HepG2 (cell line): ENCODE data around the gene AKAP12. TPM values are rescaled to one million over a fixed set of nuclear protein-coding genes. Genes with fewer than 3 reads are reported as not detected.
A peak's percentile ranks its signal among the peaks of the same experiment; 100 is the strongest.

Source experiments
- HOXA7 ChIP-seq: sonication (generic); formaldehyde crosslinking; IDR thresholded peaks from 2 replicates; pipeline ENCODE4 v1.8.1; 2022; ENCODE audit warnings: mild to moderate bottlenecking, missing genetic modification reagents, moderate library complexity
- KDM2A ChIP-seq: sonication (generic); formaldehyde crosslinking; IDR thresholded peaks from 2 replicates; pipeline ENCODE4 v1.4.0; 2020; ENCODE audit warnings: low read depth, missing genetic modification reagents, borderline replicate concordance
- KMT2A ChIP-seq: sonication (generic); formaldehyde crosslinking; IDR thresholded peaks from 2 replicates; pipeline ENCODE4 v1.4.0; 2020; ENCODE audit warnings: missing genetic modification reagents
- MXI1 ChIP-seq: IDR thresholded peaks from 3 replicates; pipeline ENCODE4 v1.6.1; 2012; ENCODE audit warnings: low read depth, low read length, inconsistent platforms, borderline replicate concordance
- NFIB ChIP-seq: sonication (generic); formaldehyde crosslinking; IDR thresholded peaks from 2 replicates; pipeline ENCODE4 v1.9.0; 2021; ENCODE audit warnings: missing genetic modification reagents, mild to moderate bottlenecking, borderline replicate concordance
- PHF20 ChIP-seq: sonication (generic); formaldehyde crosslinking; IDR thresholded peaks from 2 replicates; pipeline ENCODE4 v1.5.0; 2020; ENCODE audit warnings: mild to moderate bottlenecking, missing genetic modification reagents
- RNF2 ChIP-seq: fragments of 450-650 bp; conservative IDR thresholded peaks from 2 replicates; pipeline ENCODE4 v1.6.1; 2016; ENCODE audit warnings: low read depth
- ZBTB39 ChIP-seq: sonication (generic); formaldehyde crosslinking; IDR thresholded peaks from 2 replicates; pipeline ENCODE4 v1.5.0; 2020; ENCODE audit warnings: missing genetic modification reagents
- ZNF343 ChIP-seq: sonication (generic); formaldehyde crosslinking; IDR thresholded peaks from 2 replicates; pipeline ENCODE4 v1.4.0; 2020; ENCODE audit warnings: mild to moderate bottlenecking, missing genetic modification reagents
- ZNF441 ChIP-seq: sonication (generic); formaldehyde crosslinking; IDR thresholded peaks from 2 replicates; pipeline ENCODE4 v1.7.0; 2021; ENCODE audit warnings: missing genetic modification reagents, borderline replicate concordance
- ZNF761 ChIP-seq: sonication (generic); formaldehyde crosslinking; conservative IDR thresholded peaks from 2 replicates; pipeline ENCODE4 v1.4.0; 2020; ENCODE audit warnings: mild to moderate bottlenecking, missing genetic modification reagents
- ZNF768 ChIP-seq: sonication (generic); formaldehyde crosslinking; IDR thresholded peaks from 2 replicates; pipeline ENCODE4 v1.4.0; 2020; ENCODE audit warnings: missing genetic modification reagents
- ZNF782 ChIP-seq: sonication (generic); formaldehyde crosslinking; IDR thresholded peaks from 2 replicates; pipeline ENCODE4 v1.4.0; 2020; ENCODE audit warnings: missing genetic modification reagents, mild to moderate bottlenecking, borderline replicate concordance
- ZNF83 ChIP-seq: sonication (generic); formaldehyde crosslinking; IDR thresholded peaks from 2 replicates; pipeline ENCODE4 v1.4.0; 2020; ENCODE audit warnings: missing genetic modification reagents, mild to moderate bottlenecking, borderline replicate concordance
- ZNF879 ChIP-seq: sonication (generic); formaldehyde crosslinking; IDR thresholded peaks from 2 replicates; pipeline ENCODE4 v1.8.1; 2023; ENCODE audit warnings: missing genetic modification reagents
- polyA plus RNA-seq, 8 experiments: library from polyadenylated mRNA; depleted of rRNA in 3 of 8; stranded (reverse) in 7 of 8; unstranded in 1 of 8; fragments of >200 nt; fragmentation: Illumina TruSeq in 4 of 8; extraction: Trizol in 4 of 8; gene quantifications; 2 replicates each; pipeline versions ENCODE4 v1.2.1 to v1.2.3, GENCODE V29; 2011 to 2016; ENCODE audit warnings: low read depth in 4 of 8, missing spikeins in 1 of 8, mixed read lengths in 1 of 8; ENCODE audit not compliant: insufficient read depth in 1 of 8
- total RNA-seq, 5 experiments: library from RNA; depleted of rRNA; stranded (reverse); fragments of >200 nt; fragmentation: Illumina TruSeq; extraction: Trizol; gene quantifications; 2 replicates each; pipeline ENCODE4 v1.2.3, GENCODE V29; 2016; ENCODE audit warnings: low read depth in 1 of 5
- TF ChIP-seq, protein P1 (sequence below): IDR thresholded peaks from 2 replicates; pipeline ENCODE4 v1.6.1; 2016; ENCODE audit warnings: low read depth, control low read depth
- TF ChIP-seq, protein P2 (sequence below): sonication (generic); formaldehyde crosslinking; IDR thresholded peaks from 2 replicates; pipeline ENCODE4 v1.5.0; 2020; ENCODE audit warnings: mild to moderate bottlenecking, missing genetic modification reagents
- TF ChIP-seq, protein P3 (sequence below): sonication (generic); formaldehyde crosslinking; IDR thresholded peaks from 2 replicates; pipeline ENCODE4 v1.8.0; 2023; ENCODE audit warnings: mild to moderate bottlenecking, missing genetic modification reagents
- TF ChIP-seq, protein P4 (sequence below): sonication (generic); formaldehyde crosslinking; IDR thresholded peaks from 2 replicates; pipeline ENCODE4 v1.9.0; 2022; ENCODE audit warnings: low read depth, missing genetic modification reagents

The AKAP12 gene
- total and polyA plus RNA-seq, 2 of the 13 experiments (the other 11 are each of a cell fraction or from before 2014, with no cell fraction given), result 10.6 to 19.0 TPM

GRCh38 chr6:151390851-151391470 lies 151.2 kb downstream of the AKAP12 start (continued):
- TF ChIP-seq KDM2A (CRISPR knock-in tag), result peak; percentile 89
- TF ChIP-seq, protein P1, sequence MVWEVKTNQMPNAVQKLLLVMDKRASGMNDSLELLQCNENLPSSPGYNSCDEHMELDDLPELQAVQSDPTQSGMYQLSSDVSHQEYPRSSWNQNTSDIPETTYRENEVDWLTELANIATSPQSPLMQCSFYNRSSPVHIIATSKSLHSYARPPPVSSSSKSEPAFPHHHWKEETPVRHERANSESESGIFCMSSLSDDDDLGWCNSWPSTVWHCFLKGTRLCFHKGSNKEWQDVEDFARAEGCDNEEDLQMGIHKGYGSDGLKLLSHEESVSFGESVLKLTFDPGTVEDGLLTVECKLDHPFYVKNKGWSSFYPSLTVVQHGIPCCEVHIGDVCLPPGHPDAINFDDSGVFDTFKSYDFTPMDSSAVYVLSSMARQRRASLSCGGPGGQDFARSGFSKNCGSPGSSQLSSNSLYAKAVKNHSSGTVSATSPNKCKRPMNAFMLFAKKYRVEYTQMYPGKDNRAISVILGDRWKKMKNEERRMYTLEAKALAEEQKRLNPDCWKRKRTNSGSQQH (CRISPR knock-in tag), result 0 out of 2 replicates have a peak, but pooled peaks have one; percentile 17
- no peak for TF ChIP-seq KMT2A (CRISPR knock-in tag)
- TF ChIP-seq NFIB (CRISPR knock-in tag), result no peak
- TF ChIP-seq ZNF879 (CRISPR knock-in tag), result 0 out of 2 replicates have a peak, but pooled peaks have one; percentile 73
- peak; percentile 64; the same call in 1 of the 2 replicates for TF ChIP-seq ZNF782 (CRISPR knock-in tag)
- no peak; the same call in 2 of the 3 replicates for TF ChIP-seq MXI1
- TF ChIP-seq PHF20 (CRISPR knock-in tag), result peak; percentile 13; the same call in 1 of the 2 replicates
- 0 out of 2 replicates have a peak, but pooled peaks have one; percentile 31 for TF ChIP-seq RNF2
- TF ChIP-seq, protein P2, sequence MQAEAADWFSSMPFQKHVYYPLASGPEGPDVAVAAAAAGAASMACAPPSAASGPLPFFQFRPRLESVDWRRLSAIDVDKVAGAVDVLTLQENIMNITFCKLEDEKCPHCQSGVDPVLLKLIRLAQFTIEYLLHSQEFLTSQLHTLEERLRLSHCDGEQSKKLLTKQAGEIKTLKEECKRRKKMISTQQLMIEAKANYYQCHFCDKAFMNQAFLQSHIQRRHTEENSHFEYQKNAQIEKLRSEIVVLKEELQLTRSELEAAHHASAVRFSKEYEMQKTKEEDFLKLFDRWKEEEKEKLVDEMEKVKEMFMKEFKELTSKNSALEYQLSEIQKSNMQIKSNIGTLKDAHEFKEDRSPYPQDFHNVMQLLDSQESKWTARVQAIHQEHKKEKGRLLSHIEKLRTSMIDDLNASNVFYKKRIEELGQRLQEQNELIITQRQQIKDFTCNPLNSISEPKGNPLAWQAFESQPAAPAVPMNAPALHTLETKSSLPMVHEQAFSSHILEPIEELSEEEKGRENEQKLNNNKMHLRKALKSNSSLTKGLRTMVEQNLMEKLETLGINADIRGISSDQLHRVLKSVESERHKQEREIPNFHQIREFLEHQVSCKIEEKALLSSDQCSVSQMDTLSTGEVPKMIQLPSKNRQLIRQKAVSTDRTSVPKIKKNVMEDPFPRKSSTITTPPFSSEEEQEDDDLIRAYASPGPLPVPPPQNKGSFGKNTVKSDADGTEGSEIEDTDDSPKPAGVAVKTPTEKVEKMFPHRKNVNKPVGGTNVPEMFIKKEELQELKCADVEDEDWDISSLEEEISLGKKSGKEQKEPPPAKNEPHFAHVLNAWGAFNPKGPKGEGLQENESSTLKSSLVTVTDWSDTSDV (CRISPR knock-in tag), result peak; percentile 81; the same call in 1 of the 2 replicates
- TF ChIP-seq, protein P3, sequence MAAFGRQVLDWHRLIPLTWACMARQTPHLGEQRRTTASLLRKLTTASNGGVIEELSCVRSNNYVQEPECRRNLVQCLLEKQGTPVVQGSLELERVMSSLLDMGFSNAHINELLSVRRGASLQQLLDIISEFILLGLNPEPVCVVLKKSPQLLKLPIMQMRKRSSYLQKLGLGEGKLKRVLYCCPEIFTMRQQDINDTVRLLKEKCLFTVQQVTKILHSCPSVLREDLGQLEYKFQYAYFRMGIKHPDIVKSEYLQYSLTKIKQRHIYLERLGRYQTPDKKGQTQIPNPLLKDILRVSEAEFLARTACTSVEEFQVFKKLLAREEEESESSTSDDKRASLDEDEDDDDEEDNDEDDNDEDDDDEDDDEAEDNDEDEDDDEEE (CRISPR knock-in tag), result peak; percentile 27; the same call in 1 of the 2 replicates
- TF ChIP-seq, protein P4, sequence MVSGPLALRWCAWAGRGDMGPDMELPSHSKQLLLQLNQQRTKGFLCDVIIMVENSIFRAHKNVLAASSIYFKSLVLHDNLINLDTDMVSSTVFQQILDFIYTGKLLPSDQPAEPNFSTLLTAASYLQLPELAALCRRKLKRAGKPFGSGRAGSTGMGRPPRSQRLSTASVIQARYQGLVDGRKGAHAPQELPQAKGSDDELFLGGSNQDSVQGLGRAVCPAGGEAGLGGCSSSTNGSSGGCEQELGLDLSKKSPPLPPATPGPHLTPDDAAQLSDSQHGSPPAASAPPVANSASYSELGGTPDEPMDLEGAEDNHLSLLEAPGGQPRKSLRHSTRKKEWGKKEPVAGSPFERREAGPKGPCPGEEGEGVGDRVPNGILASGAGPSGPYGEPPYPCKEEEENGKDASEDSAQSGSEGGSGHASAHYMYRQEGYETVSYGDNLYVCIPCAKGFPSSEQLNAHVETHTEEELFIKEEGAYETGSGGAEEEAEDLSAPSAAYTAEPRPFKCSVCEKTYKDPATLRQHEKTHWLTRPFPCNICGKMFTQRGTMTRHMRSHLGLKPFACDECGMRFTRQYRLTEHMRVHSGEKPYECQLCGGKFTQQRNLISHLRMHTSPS (CRISPR knock-in tag), result no peak; the same call in 1 of the 2 replicates
- TF ChIP-seq ZNF761 (CRISPR knock-in tag), result peak; percentile 71; the same call in 1 of the 2 replicates
- TF ChIP-seq HOXA7 (CRISPR knock-in tag), result peak; percentile 76; the same call in 1 of the 2 replicates
- peak; percentile 84; the same call in 1 of the 2 replicates for TF ChIP-seq ZNF343 (CRISPR knock-in tag)
- peak; percentile 34; the same call in 1 of the 2 replicates for TF ChIP-seq ZNF768
- TF ChIP-seq ZNF441, result no peak; the same call in 1 of the 2 replicates
- no peak for TF ChIP-seq ZNF83
- peak; percentile 30; the same call in 1 of the 2 replicates for TF ChIP-seq ZBTB39 (CRISPR knock-in tag)
